Measurements from ENCODE around the gene CLEC1B.
"Not testable (repeated sequence)": the region's sequence is repeated elsewhere in the genome, so short reads cannot be mapped to it uniquely, and the experiment has no call there.

The CLEC1B gene

GRCh38 chr12:9973949-9974348 lies 25.0 kb downstream of the CLEC1B start:
- DNase-seq: no peak

GRCh38 chr12:9971181-9971580 lies 27.7 kb downstream of the CLEC1B start, which contains the start of gene CLEC12A:
CLEC12A (plus strand) TSS chr12:9971409; CDS start chr12:9971597, 188 bp downstream.
- no peak for DNase-seq

GRCh38 chr12:9969673-9970072 lies 29.2 kb downstream of the CLEC1B start:
- DNase-seq: no peak

- DNase-seq: no peak
Observed at GRCh38 chr12:9961901-9962300, 37.0 kb downstream of the CLEC1B start.

GRCh38 chr12:9961106-9961505 lies 37.8 kb downstream of the CLEC1B start:
- no peak for DNase-seq

GRCh38 chr12:9960590-9960989 lies 38.3 kb downstream of the CLEC1B start:
- no peak for DNase-seq

- DNase-seq: no peak
Observed at GRCh38 chr12:9957834-9958233, 41.1 kb downstream of the CLEC1B start.

- DNase-seq: not testable (repeated sequence)
Observed at GRCh38 chr12:9952954-9953729, 45.8 kb downstream of the CLEC1B start.

GRCh38 chr12:9951026-9951675 lies 47.8 kb downstream of the CLEC1B start:
- DNase-seq: no peak

- no peak for DNase-seq
Observed at GRCh38 chr12:9948606-9949296, 50.2 kb downstream of the CLEC1B start.

- no peak for DNase-seq
Observed at GRCh38 chr12:9947674-9948073, 51.2 kb downstream of the CLEC1B start.

GRCh38 chr12:9944391-9944790 lies 54.5 kb downstream of the CLEC1B start:
- DNase-seq: no peak

- DNase-seq: no peak
Observed at GRCh38 chr12:9943240-9943639, 55.7 kb downstream of the CLEC1B start.

All from NCI-H2107 (cell line).